GM12801 (cell line): ENCODE results near the gene ATP2A3.

Source experiments
- CTCF ChIP-seq: IDR thresholded peaks from one replicate; pipeline ENCODE4 v1.5.1; 2011; ENCODE audit warnings: control low read depth; ENCODE audit not compliant: insufficient read length; ENCODE audit errors: extremely low read depth

ATP2A3 gene

GRCh38 chr17:3888343-3889171 is 75.7 kb downstream of the ATP2A3 start:
- no peak for TF ChIP-seq CTCF

- no peak for TF ChIP-seq CTCF
Observed at GRCh38 chr17:3887804-3888203, 76.4 kb downstream of the ATP2A3 start.

GRCh38 chr17:3887394-3887793 is 76.8 kb downstream of the ATP2A3 start:
- no peak for TF ChIP-seq CTCF

DNA sequence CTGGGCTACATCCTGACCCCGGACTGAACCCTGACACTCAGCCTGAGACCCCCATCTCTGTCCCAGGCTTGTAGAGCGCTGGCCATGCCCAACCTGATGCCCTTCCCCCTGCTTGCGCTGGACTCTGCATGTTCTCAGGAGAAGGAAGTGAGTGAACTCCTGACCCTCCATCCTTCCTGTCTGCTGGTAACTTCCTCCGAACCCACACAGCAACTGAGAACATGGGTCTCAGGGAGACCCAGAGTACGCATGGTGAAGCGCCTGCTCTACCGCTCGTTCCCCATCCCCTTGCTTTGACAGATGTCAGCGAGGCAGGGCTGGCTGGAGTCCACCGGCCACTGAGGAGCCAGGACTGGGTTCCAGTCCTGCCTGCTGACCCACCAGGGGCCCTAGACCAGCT is 77.5 kb downstream of the ATP2A3 start:
- TF ChIP-seq CTCF, result no peak

- TF ChIP-seq CTCF, result no peak
Observed at GRCh38 chr17:3885970-3886369, 78.3 kb downstream of the ATP2A3 start.

- no peak for TF ChIP-seq CTCF
Observed at GRCh38 chr17:3885271-3885670, 79.0 kb downstream of the ATP2A3 start.

GRCh38 chr17:3884188-3884587 is 80.0 kb downstream of the ATP2A3 start:
- TF ChIP-seq CTCF, result no peak
